Neural crest cell (in vitro differentiated cells): Measurements from ENCODE around the gene AGAP3. TPM values are rescaled to one million over a fixed set of nuclear protein-coding genes. Genes with fewer than 3 reads are reported as not detected.

Experiments
- DNase-seq: peaks from one replicate; pipeline ENCODE4 v3.0.0; 2021; ENCODE audit warnings: low read depth, mixed read lengths, low spot score
- H3K27ac Mint-ChIP-seq: one replicate; pipeline ENCODE4 v1.8.0; 2021; ENCODE audit warnings: mild to moderate bottlenecking, mixed read lengths; ENCODE audit not compliant: unreplicated experiment
- H3K27me3 Mint-ChIP-seq: 2 replicates; pipeline ENCODE4 v1.8.0; 2021; ENCODE audit warnings: low read depth, mild to moderate bottlenecking, mixed read lengths
- H3K36me3 Mint-ChIP-seq: 2 replicates; pipeline ENCODE4 v1.8.0; 2021; ENCODE audit warnings: low read depth, mild to moderate bottlenecking, mixed read lengths
- H3K4me1 Mint-ChIP-seq: 2 replicates; pipeline ENCODE4 v1.8.0; 2021; ENCODE audit warnings: mixed read lengths
- H3K4me3 Mint-ChIP-seq: one replicate; pipeline ENCODE4 v1.8.0; 2021; ENCODE audit warnings: mild to moderate bottlenecking, mixed read lengths
- H3K9me3 Mint-ChIP-seq: 2 replicates; pipeline ENCODE4 v1.8.0; 2021; ENCODE audit warnings: mixed read lengths
- total RNA-seq: library from RNA; stranded (reverse); gene quantifications from 2 replicates; pipeline ENCODE4 v1.2.1, GENCODE V29; 2021
- TF ChIP-seq, protein P1 (sequence below): fragments of 200-600 bp; sonication (generic); conservative IDR thresholded peaks from 2 replicates; pipeline ENCODE4 v1.5.0; 2021; ENCODE audit warnings: antibody characterized with exemption, mild to moderate bottlenecking

AGAP3 gene
- total RNA-seq, 1 donor from 2014 or later: 139 TPM

GRCh38 chr7:151043959-151044358, 42.3 kb upstream of the AGAP3 start:
- H3K9me3 Mint-ChIP-seq: no peaks in the 10 kb centered on the region
- TF ChIP-seq, protein P1, sequence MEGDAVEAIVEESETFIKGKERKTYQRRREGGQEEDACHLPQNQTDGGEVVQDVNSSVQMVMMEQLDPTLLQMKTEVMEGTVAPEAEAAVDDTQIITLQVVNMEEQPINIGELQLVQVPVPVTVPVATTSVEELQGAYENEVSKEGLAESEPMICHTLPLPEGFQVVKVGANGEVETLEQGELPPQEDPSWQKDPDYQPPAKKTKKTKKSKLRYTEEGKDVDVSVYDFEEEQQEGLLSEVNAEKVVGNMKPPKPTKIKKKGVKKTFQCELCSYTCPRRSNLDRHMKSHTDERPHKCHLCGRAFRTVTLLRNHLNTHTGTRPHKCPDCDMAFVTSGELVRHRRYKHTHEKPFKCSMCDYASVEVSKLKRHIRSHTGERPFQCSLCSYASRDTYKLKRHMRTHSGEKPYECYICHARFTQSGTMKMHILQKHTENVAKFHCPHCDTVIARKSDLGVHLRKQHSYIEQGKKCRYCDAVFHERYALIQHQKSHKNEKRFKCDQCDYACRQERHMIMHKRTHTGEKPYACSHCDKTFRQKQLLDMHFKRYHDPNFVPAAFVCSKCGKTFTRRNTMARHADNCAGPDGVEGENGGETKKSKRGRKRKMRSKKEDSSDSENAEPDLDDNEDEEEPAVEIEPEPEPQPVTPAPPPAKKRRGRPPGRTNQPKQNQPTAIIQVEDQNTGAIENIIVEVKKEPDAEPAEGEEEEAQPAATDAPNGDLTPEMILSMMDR: no peak
- H3K4me1 Mint-ChIP-seq: no peaks in the 10 kb centered on the region
- peaks cover 4% of the 10 kb centered on the region for H3K27me3 Mint-ChIP-seq
- no peak for DNase-seq
- no peak overlapping the region for H3K4me3 Mint-ChIP-seq
- no peaks in the 10 kb centered on the region for H3K36me3 Mint-ChIP-seq
- no peak overlapping the region for H3K27ac Mint-ChIP-seq

DNA sequence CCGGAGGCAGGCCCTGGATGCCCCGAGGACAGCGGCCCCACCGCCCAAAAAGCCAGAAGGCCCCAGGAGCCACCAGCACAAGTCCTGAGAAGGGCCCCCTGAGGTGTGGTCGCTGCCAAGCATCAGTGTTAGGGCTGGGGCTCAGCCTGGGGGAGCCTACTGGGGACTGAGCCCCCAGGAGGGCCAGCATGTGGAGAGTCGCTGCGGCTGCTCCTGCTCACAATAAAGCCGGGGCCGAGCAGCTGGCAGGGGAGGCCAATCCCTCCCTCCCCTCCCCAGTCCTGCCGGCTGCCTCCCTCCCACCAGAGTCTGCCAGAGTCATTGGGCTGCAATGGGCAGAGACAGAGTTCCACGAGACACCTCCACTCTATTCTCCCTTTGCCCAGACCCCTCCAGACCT, 41.0 kb upstream of the AGAP3 start:
- Mint-ChIP-seq H3K4me3 (no peak overlapping the region), H3K36me3 (no peaks in the 10 kb centered on the region), H3K27me3 (peaks cover 10% of the 10 kb centered on the region), H3K4me1 (no peaks in the 10 kb centered on the region), H3K9me3 (no peaks in the 10 kb centered on the region), H3K27ac (no peak overlapping the region)
- DNase-seq: no peak
- TF ChIP-seq, protein P1: no peak

- Mint-ChIP-seq H3K27me3 (peaks cover 15% of the 10 kb centered on the region), H3K9me3 (no peaks in the 10 kb centered on the region)
Observed at GRCh38 chr7:151045967-151046366, 40.3 kb upstream of the AGAP3 start.

DNA sequence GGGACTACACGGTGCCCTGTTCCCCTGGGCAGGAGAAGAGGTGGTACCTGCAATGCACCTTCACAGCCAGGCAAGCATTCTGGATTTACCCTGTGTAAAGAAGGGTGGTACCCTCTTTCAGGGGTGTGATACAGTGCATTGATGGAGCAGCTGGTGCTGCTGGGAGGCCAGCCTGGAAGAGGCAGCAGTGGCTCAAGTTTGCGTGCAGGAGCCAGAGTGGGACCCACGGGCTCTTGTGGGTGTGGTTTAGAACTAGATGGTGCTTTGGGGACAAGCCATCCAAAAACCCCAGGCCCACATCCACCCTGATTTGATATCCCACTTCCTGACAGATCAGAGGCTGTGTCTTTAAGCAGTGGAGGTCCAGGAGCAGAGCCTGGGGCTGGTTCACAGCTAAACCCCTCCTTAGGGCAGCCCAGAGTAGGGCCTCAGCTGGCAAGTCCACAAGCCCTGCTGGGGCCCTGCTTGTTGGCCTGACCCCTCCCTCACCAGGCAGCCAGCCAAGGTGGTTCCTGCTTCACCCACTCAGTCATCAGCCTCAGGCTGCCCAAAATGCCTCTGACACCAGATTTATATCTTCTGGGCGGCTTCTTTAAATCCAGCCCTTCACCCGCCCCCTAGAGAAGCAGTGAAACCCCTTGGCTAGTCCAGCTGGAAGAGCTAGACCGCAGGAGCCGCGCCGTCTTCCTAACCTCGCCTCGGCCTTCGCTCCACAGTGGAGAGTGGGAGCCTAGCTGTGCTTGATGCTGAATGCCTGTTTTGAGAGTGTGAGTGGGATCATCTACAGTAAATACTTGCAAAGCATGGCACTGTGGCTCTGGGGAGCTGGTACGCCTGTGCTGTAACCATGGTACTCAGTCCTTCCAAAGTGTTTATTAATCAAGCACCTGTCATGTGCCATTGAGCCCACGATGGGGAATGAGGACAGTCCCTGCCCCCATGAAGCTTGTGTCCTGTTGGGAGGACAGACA, 39.4 kb upstream of the AGAP3 start:
- H3K4me1 Mint-ChIP-seq: no peaks in the 10 kb centered on the region
- H3K4me3 Mint-ChIP-seq: no peak overlapping the region
- H3K36me3 Mint-ChIP-seq: no peaks in the 10 kb centered on the region
- no peak overlapping the region for H3K27ac Mint-ChIP-seq
- peaks cover 15% of the 10 kb centered on the region for H3K27me3 Mint-ChIP-seq
- H3K9me3 Mint-ChIP-seq: no peaks in the 10 kb centered on the region
- no peak for DNase-seq
- TF ChIP-seq, protein P1: no peak

More at GRCh38 chr7:151045967-151046366, 40.3 kb upstream of the AGAP3 start:
- TF ChIP-seq, protein P1: no peak
- no peak overlapping the region for H3K4me3 Mint-ChIP-seq
- H3K36me3 Mint-ChIP-seq: no peaks in the 10 kb centered on the region
- H3K27ac Mint-ChIP-seq: no peak overlapping the region
- no peaks in the 10 kb centered on the region for H3K4me1 Mint-ChIP-seq
- DNase-seq: no peak

GRCh38 chr7:151047976-151048815, 38.1 kb upstream of the AGAP3 start, which contains the start of gene ASIC3:
ASIC3 (plus strand) TSS chr7:151048531; CDS start chr7:151048886, 355 bp downstream.
- Mint-ChIP-seq H3K4me3 (peak within 1 kb of the TSS; percentile 54), H3K36me3 (no peaks in the 10 kb centered on the region), H3K9me3 (no peaks in the 10 kb centered on the region), H3K27ac (no peak within 1 kb of the TSS), H3K27me3 (peaks cover 19% of the 10 kb centered on the region), H3K4me1 (no peaks in the 10 kb centered on the region)
- DNase-seq: no peak
- TF ChIP-seq, protein P1: no peak
